Fibroblast of upper back skin (primary cell): ENCODE results near the gene QRFP.

Experiments
- DNase-seq: peaks from one replicate; pipeline ENCODE4 v3.0.0-alpha.2; 2013

QRFP gene

GRCh38 chr9:130933114-130934046 is 36.8 kb upstream of the QRFP start:
- DNase-seq: peak; percentile 78

GRCh38 chr9:130932255-130933079 is 35.9 kb upstream of the QRFP start:
- no peak for DNase-seq

GRCh38 chr9:130931508-130932254 is 35.1 kb upstream of the QRFP start:
- no peak for DNase-seq

GRCh38 chr9:130930804-130931349 is 34.3 kb upstream of the QRFP start:
- DNase-seq: no peak

- no peak for DNase-seq
These were observed 33.7 kb upstream of the QRFP start for GRCh38 chr9:130930132-130930803.

- no peak for DNase-seq
These were observed 33.0 kb upstream of the QRFP start for GRCh38 chr9:130929571-130930038.

- DNase-seq: peak; percentile 78
These were observed 31.6 kb upstream of the QRFP start for GRCh38 chr9:130927995-130928900.

DNA sequence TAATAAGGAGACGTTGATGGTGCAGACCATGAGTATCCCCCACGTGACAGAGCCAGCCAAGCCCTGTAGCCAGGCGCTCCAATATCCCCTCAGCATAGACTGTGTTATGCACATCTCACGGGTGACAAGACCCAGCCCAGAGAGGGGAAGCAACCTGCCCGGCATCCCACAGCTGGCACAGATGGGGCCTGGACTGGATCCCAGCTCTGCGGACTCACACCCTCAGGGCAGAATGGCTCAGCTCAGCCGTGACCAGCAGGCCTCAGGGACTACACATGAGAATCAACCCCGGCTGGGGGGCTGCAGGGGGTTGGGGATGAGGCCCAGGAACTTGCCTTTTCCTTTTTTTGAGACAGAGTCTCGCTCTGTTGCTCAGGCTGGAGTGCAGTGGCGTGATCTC is 30.7 kb upstream of the QRFP start:
- DNase-seq: no peak

GRCh38 chr9:130925050-130925678 is 28.6 kb upstream of the QRFP start:
- no peak for DNase-seq

- no peak for DNase-seq
These were observed 27.8 kb upstream of the QRFP start for GRCh38 chr9:130924448-130924788.

DNA sequence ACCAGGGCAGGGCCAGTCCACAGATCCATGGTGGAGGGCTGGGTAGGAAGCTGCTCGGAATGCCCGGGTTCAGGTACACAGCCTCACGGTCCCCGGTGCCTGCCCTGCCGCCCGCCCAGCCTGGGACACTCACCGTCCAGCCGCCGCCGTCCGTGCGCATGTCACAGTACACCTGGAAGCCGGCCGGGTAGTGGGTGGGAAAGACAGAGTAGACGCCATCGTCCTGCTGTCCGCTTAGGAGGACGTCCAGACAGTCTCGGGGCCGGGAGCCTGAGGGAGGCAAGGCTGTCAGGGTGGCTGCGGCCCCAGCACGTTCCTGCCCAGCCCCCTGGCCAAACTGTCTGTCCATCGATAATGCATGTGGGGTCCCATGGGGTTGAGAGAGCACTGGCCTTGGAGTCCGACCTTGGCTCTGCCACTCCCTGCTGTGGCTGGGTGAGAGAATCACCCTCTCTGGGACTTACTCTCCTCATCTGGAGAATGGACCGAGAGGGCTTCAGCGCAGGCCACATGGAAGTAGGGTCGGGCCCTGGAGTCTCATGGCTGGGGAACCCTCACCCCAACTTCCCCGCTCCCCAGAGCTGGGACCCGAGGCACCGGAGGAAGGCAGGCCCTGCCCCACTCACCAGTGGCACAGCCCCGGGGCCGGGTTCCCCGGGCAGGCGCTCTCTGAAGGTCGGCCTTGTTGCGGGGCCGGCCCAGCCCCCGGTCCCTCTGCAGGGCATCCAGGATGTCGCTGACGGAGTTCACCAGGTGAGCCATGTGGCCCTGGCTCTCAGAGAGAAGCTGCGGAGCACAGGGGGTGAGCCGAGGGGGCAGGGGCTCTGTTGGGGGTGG is 27.2 kb upstream of the QRFP start:
- no peak for DNase-seq

- DNase-seq: no peak
These were observed 26.4 kb upstream of the QRFP start for GRCh38 chr9:130922893-130923610.

DNA sequence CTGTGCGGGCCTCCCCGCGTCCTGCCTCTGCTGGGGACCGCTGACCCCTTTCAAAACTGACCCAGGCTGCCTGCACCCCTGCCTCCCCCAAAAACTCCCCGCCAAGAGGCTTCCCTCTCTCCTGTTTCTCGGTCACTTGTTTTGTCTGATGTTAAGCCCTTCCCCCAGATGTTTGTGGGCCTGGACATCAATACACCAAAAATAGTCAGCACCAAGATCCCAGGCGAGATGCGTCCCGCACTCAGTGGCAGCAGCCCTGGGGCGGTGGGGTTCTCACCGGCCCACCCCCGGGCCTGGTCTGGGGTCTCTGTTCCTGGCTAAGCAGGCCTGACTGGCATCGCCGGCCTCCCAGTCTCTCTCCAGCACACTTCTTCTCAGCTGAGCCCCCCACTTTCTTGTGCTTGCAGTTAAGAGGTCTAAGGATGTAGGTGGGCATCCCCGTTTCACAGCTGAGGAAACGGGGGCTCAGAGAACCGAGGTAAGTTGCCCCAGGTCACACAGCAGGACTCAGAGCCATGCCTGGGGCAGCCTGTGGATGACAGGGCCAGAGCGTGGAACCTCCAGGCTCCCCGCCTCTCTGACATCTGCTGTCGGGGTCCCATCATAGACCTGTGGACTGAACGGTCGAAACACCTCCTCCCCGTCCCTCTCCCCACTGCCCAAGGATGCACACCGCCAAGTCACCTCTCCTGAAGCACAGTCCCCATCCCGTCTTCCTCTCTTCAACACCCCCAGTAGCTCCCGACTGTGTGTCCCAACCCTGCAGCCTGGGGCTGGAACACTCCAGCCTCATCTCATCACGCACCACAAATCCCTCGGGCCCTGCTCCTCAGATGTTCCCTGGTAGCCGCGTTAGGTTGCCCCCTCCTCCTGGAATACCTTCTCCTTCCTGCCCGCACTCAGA is 25.6 kb upstream of the QRFP start:
- DNase-seq: no peak

DNA sequence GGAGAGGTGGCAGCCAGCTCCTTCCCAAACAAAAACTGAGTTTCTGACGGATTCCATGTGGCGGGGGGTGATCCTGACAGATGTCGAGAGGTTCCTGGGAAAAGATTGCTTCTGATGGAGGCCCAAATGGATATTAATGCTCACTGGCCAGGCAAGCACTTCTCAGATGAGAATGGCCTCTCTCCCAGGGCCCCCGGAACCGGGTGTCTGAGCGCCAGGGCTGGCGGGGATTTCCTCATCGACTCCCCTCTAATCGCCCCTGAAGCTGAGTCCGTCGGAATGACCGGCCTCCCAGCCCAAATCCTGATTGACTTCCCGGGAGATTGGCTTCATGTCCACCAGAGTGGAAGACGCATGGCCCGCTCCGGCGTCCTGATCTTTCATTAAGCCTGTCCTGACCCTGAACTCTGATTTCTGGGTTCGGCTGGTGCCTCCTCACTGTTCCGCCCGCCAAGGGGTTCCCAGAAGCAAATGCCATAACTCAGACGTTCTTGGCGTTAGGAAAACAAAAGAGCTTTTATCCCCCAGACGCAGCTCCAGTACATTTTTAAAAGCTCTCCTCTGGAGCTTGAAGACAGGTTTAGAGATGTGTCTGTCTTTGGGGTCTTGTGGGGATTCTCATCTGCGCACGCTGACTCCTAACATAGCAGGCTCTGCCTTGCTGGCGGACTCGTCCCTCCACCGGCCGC is 24.8 kb upstream of the QRFP start:
- no peak for DNase-seq

- DNase-seq: no peak
These were observed 24.2 kb upstream of the QRFP start for GRCh38 chr9:130920762-130921299.

- no peak for DNase-seq
These were observed 23.6 kb upstream of the QRFP start for GRCh38 chr9:130920233-130920632.

DNA sequence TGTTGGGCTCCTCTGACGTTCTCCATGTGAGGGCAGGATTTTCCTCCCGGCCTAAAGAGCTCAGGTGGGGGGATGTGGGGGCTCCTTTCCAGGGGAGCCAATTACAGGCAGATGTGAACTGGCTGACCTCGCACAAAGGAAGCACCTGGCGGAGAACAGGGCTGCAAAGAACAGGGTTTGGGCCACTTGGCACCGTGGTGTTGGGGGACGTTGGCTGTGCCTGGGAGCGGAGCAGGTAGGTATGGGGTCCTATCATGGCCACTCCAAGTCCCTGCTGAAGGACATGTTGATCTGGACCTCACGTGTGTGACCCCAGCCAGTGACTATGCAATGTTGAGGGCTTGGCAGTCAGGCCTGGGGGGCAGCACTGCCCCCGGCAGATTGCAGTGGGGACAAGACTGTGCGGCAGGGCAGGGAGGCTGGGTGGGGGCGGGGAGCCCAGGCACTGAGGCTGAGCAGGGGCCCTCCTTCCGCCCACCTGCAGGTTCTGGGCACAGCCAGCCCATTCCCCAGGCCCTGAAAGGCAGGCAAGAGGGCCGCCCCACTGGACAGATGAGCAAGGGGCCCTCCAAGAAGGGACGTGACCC is 23.0 kb upstream of the QRFP start:
- no peak for DNase-seq
